SU-DHL-6 (cell line): ENCODE measurements around the gene TXNRD1.

Experiments used
- H2AFZ ChIP-seq: fragments of 200-600 bp; sonication (generic); 2 replicates; pipeline ENCODE4 v1.6.1; 2014; ENCODE audit warnings: low read depth, mild to moderate bottlenecking, moderate library complexity, mixed read lengths, antibody characterized with exemption, low read length; ENCODE audit not compliant: severe bottlenecking
- H3F3A ChIP-seq: fragments of 200-600 bp; shearing (Covaris generic); 2 replicates; pipeline ENCODE4 v1.6.0; 2016; ENCODE audit warnings: antibody characterized with exemption, mild to moderate bottlenecking; ENCODE audit not compliant: insufficient read depth
- H3K27ac ChIP-seq: fragments of 200-600 bp; sonication (generic); 2 replicates; pipeline ENCODE4 v1.5.1; 2016; ENCODE audit warnings: low read depth, mild to moderate bottlenecking, low read length, moderate library complexity, mixed read lengths
- H3K27me3 ChIP-seq: fragments of 200-600 bp; sonication (generic), shearing (Covaris generic); 2 replicates; pipeline ENCODE4 v1.6.0; 2014; ENCODE audit warnings: mild to moderate bottlenecking, low read length
- H3K36me3 ChIP-seq: fragments of 200-600 bp; sonication (generic); 2 replicates; pipeline ENCODE4 v1.6.1; 2014; ENCODE audit warnings: mild to moderate bottlenecking, low read length, mixed read lengths
- H3K4me2 ChIP-seq: fragments of 300-600, 200-600 bp; shearing (Covaris generic), sonication (generic); 2 replicates; pipeline ENCODE4 v1.6.0; 2014; ENCODE audit warnings: low read length, low read depth, mild to moderate bottlenecking; ENCODE audit not compliant: poor library complexity, severe bottlenecking
- H3K4me3 ChIP-seq: fragments of 200-600 bp; sonication (generic); 2 replicates; pipeline ENCODE4 v1.5.1; 2014; ENCODE audit warnings: antibody characterized with exemption, low read length, mild to moderate bottlenecking, mixed read lengths; ENCODE audit not compliant: insufficient read depth, poor library complexity, severe bottlenecking
- H3K79me2 ChIP-seq: fragments of 200-600 bp; sonication (generic); 2 replicates; pipeline ENCODE4 v1.6.1; 2014; ENCODE audit warnings: mild to moderate bottlenecking, low read length, moderate library complexity; ENCODE audit not compliant: insufficient read depth
- H3K9ac ChIP-seq: fragments of 200-600 bp; sonication (generic); 2 replicates; pipeline ENCODE4 v1.7.0; 2014; ENCODE audit warnings: mild to moderate bottlenecking, low read length
- H3K9me2 ChIP-seq: fragments of 200-600 bp; sonication (generic); replicated peaks from 2 replicates; pipeline ENCODE4 v1.6.1; 2014; ENCODE audit warnings: low read length; ENCODE audit not compliant: insufficient read depth
- H3K9me3 ChIP-seq: fragments of 200-600 bp; sonication (generic); 2 replicates; pipeline ENCODE4 v1.6.1; 2014; ENCODE audit warnings: low read length, mixed read lengths; ENCODE audit not compliant: insufficient read depth
- H4K20me1 ChIP-seq: fragments of 200-600 bp; sonication (generic); 2 replicates; pipeline ENCODE4 v1.6.1; 2014; ENCODE audit warnings: low read depth, mild to moderate bottlenecking, antibody characterized with exemption, low read length, moderate library complexity, mixed read lengths
- EZH2phosphoT487 ChIP-seq: fragments of 200-600 bp; sonication (generic), shearing (Covaris generic); conservative IDR thresholded peaks from 2 replicates; pipeline ENCODE4 v1.6.1; 2018; ENCODE audit warnings: mild to moderate bottlenecking, antibody characterized with exemption, low read length, moderate library complexity, mixed read lengths
- TF ChIP-seq, protein P1 (sequence below): fragments of 200-600 bp; sonication (generic); IDR thresholded peaks from one replicate; pipeline ENCODE4 v1.5.1; 2017; ENCODE audit warnings: antibody characterized with exemption, mild to moderate bottlenecking, low read length, moderate library complexity; ENCODE audit not compliant: insufficient read depth, poor library complexity, severe bottlenecking

The TXNRD1 gene

DNA sequence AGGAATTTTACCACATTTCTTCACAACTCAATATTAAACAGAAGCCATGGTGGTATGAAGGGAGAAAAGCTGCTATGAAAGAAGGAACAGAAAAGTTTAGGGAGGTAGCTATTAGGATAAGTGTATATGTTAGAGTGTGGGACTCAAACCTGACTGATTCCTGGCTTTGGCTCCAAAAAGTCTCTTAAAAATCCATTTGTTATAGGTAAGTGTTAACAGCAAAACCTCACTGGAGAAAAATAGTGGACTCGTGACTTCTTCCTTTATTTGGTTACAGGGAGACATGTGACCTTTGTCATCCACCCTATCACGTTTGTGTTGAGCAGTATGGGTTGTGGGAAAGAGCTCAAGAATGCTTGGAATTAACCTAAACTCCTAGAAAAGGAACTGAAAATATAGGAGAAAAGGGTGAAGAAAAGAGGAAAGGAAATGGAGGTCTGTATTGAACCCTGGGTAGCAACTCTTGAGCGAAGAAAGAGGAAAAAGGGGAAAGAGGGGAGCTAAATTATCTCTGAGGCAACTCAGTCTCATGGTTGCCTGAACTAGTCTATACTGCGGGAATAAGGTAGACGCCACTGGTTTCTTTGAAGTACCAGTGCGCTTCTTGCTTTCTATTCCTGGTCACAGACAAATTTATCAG lies 84.4 kb downstream of the TXNRD1 start:
- TF ChIP-seq, protein P1, sequence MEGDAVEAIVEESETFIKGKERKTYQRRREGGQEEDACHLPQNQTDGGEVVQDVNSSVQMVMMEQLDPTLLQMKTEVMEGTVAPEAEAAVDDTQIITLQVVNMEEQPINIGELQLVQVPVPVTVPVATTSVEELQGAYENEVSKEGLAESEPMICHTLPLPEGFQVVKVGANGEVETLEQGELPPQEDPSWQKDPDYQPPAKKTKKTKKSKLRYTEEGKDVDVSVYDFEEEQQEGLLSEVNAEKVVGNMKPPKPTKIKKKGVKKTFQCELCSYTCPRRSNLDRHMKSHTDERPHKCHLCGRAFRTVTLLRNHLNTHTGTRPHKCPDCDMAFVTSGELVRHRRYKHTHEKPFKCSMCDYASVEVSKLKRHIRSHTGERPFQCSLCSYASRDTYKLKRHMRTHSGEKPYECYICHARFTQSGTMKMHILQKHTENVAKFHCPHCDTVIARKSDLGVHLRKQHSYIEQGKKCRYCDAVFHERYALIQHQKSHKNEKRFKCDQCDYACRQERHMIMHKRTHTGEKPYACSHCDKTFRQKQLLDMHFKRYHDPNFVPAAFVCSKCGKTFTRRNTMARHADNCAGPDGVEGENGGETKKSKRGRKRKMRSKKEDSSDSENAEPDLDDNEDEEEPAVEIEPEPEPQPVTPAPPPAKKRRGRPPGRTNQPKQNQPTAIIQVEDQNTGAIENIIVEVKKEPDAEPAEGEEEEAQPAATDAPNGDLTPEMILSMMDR = no peak
- no peak for TF ChIP-seq EZH2phosphoT487
- no peak overlapping the region for H3K9ac ChIP-seq
- no peak overlapping the region for H3K27ac ChIP-seq
- H2AFZ ChIP-seq = no peak overlapping the region
- peaks cover 9% of the 10 kb centered on the region; the same call in 1 of the 2 replicates for H3K36me3 ChIP-seq
- no peaks in the 10 kb centered on the region for H3K27me3 ChIP-seq
- H3K79me2 ChIP-seq = peaks cover 96% of the 10 kb centered on the region
- no peak overlapping the region for H3K4me2 ChIP-seq
- H3K9me3 ChIP-seq = no peaks in the 10 kb centered on the region
- no peaks in the 10 kb centered on the region; the same call in 1 of the 2 replicates for H3F3A ChIP-seq
- peaks cover 24% of the 10 kb centered on the region for H4K20me1 ChIP-seq
- no peak overlapping the region for H3K4me3 ChIP-seq
- H3K9me2 ChIP-seq = no peaks in the 10 kb centered on the region

DNA sequence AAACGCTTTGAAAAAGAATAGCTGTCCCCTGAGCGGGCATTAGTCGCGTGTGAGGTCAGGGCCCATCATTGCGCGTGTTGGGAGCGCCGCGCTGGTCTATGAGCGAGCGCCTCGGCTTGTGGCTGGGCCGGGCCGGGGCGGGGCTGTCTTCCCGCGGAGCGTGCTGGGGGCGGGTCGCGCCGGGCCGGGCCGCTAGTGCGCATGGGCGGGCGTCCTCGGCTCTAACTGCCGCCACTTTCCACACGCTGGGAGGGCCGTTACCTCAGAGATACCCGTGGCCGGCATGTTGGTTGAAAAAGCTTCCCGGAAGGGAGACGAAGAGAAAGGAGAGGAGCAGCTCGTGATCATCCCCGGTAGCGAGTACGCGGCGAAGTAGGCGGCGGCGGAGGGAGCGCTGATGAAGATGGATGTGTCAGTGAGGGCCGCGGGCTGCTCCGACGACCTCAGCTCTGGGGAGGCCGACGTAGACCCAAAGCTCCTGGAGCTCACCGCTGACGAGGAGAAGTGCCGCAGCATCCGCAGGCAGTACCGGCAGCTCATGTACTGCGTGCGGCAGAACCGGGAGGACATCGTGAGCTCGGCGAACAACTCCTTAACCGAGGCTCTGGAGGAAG lies 88.1 kb downstream of the TXNRD1 start, which contains the start of gene EID3:
EID3 (plus strand) TSS at position 202 of the 614 bp plus-strand sequence; CDS start at position 398, 196 bp downstream.
- peak within 1 kb of the TSS; percentile 12 for H3K4me3 ChIP-seq
- peak within 1 kb of the TSS; percentile 58 for H3K4me2 ChIP-seq
- no peaks in the 10 kb centered on the region for H3K9me2 ChIP-seq
- H3K36me3 ChIP-seq = peaks cover 6% of the 10 kb centered on the region; the same call in 1 of the 2 replicates
- H3K79me2 ChIP-seq = peaks cover 99% of the 10 kb centered on the region
- H3K9ac ChIP-seq = peak within 1 kb of the TSS; percentile 33; the same call in 1 of the 2 replicates
- no peaks in the 10 kb centered on the region for H3K27me3 ChIP-seq
- H3K27ac ChIP-seq = peak within 1 kb of the TSS; percentile 53
- no peaks in the 10 kb centered on the region for H3K9me3 ChIP-seq
- peaks cover 26% of the 10 kb centered on the region; the same call in 1 of the 2 replicates for H4K20me1 ChIP-seq
- no peaks in the 10 kb centered on the region; the same call in 1 of the 2 replicates for H3F3A ChIP-seq
- no peak within 1 kb of the TSS for H2AFZ ChIP-seq
- no peak for TF ChIP-seq EZH2phosphoT487

DNA sequence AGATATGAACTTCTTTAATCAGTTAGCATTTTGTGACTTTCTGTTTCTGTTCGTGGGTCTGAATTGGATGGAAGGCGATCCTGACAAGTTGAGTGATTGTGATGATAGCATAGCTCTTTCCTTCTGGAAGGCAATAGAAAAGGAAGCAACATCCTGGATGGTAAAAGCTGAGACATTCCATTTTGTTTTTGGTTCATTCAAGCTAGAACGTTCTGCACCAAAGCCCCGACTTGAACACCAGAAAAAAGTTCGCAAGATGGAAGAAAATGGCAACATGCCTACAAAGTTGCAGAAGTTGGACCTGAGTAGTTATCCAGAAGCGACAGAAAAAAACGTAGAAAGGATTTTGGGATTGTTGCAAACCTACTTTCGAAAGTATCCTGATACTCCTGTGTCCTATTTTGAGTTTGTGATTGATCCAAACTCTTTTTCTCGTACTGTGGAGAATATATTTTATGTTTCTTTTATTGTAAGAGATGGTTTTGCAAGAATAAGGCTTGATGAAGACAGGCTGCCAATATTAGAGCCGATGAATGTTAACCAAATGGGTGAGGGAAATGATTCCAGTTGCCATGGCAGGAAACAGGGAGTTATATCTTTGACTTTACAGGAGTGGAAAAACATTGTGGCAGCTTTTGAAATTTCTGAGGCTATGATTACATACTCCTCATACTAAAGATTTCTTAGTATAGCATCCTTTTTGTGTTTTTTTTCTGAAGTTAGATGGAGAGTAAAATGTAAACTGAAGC lies 88.9 kb downstream of the TXNRD1 start:
- Histone ChIP-seq H3K9ac (peak overlapping the region; percentile 25; the same call in 1 of the 2 replicates), H3K9me2 (no peaks in the 10 kb centered on the region), H3K27ac (no peak overlapping the region), H4K20me1 (peaks cover 26% of the 10 kb centered on the region; the same call in 1 of the 2 replicates), H3K4me3 (no peak overlapping the region), H2AFZ (no peak overlapping the region), H3K36me3 (0 out of 2 replicates have a peak, but pooled peaks cover 3% of the 10 kb centered on the region), H3K4me2 (peak overlapping the region; percentile 58), H3K9me3 (no peaks in the 10 kb centered on the region), H3K79me2 (peaks cover 99% of the 10 kb centered on the region), H3F3A (no peaks in the 10 kb centered on the region; the same call in 1 of the 2 replicates), H3K27me3 (no peaks in the 10 kb centered on the region)
- TF ChIP-seq, protein P1 = no peak
- no peak for TF ChIP-seq EZH2phosphoT487
